Testis (tissue), 2 donors: Measurements from ENCODE around the gene SPDYE1.

ENCODE experiments used
- POLR2A ChIP-seq: fragments of 450-650 bp; IDR thresholded peaks from one replicate; pipeline ENCODE4 v1.6.1; 2017; ENCODE audit warnings: antibody characterized with exemption, mild to moderate bottlenecking, moderate library complexity
- TF ChIP-seq, protein P1 (sequence below), 3 experiments: fragments of 450-650 bp in 2 of 3; fragments of 200-600 bp in 1 of 3; sonication (generic) in 1 of 3; IDR thresholded peaks; one replicate each; pipeline ENCODE4 v1.5.1; 2016 to 2019; ENCODE audit warnings: antibody characterized with exemption in 3 of 3, mild to moderate bottlenecking in 2 of 3, moderate library complexity in 1 of 3

- TF ChIP-seq POLR2A = no peak
- TF ChIP-seq, protein P1, sequence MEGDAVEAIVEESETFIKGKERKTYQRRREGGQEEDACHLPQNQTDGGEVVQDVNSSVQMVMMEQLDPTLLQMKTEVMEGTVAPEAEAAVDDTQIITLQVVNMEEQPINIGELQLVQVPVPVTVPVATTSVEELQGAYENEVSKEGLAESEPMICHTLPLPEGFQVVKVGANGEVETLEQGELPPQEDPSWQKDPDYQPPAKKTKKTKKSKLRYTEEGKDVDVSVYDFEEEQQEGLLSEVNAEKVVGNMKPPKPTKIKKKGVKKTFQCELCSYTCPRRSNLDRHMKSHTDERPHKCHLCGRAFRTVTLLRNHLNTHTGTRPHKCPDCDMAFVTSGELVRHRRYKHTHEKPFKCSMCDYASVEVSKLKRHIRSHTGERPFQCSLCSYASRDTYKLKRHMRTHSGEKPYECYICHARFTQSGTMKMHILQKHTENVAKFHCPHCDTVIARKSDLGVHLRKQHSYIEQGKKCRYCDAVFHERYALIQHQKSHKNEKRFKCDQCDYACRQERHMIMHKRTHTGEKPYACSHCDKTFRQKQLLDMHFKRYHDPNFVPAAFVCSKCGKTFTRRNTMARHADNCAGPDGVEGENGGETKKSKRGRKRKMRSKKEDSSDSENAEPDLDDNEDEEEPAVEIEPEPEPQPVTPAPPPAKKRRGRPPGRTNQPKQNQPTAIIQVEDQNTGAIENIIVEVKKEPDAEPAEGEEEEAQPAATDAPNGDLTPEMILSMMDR (IDR thresholded peaks at IDR 0.05) = no peak
Observed at GRCh38 chr7:44048031-44048795, 50.5 kb downstream of the SPDYE1 start.
